Measurements from ENCODE around the gene ERICH6B. TPM values are rescaled to one million over a fixed set of nuclear protein-coding genes. Genes with fewer than 3 reads are reported as not detected.

Gene ERICH6B
- total and polyA plus RNA-seq, 8 donors = not detected

DNA sequence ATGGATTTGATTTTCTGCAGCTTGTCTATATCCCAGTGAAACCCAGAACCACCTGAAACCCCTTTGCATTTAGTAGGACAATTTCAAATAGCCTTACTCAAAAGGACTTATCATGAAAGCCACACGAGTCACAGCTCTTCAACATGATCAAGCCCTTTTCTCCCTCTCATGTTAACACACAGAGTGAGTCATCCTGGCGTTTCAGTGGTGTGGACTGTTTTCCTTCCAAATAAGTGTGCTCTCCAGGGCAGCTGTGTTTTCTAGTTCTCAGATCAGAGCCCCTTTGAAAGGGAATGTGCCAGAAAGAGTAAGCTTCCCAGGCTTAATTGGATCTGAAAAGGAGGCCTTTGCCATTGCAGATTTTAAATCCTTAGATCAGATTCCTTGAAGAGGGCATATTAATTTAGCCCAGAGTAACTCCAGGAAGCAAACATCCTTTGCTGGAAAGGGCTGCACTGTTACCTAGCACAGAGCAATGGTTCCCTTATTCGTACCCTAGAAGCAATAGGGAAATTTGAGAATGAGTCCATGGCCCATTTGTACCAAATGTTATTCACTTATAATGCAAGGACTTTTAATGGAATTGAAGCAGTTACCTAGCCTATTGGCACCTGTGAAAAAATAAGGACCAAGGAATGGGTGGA is 51.3 kb downstream of the ERICH6B start:
- peak in 1 of 2 donors; percentile 65 for DNase-seq
- Histone ChIP-seq H3K4me3 (no peak overlapping the region), H3K4me1 (peaks cover 0 to 3% (median 0%) of the 10 kb centered on the region in 4 donors), H3K9me3 (peaks cover 0 to 5% (median 0%) of the 10 kb centered on the region in 4 donors), H3K36me3 (no peaks in the 10 kb centered on the region), H3K27ac (no peak overlapping the region), H3K27me3 (no peaks in the 10 kb centered on the region)
- intact Hi-C loops (cut with DNase I; ENCODE audit: low total_unique reads) = no loop called here
- TF ChIP-seq POLR2AphosphoS5 (IDR thresholded peaks at IDR 0.05) = no peak
- TF ChIP-seq, protein P1, sequence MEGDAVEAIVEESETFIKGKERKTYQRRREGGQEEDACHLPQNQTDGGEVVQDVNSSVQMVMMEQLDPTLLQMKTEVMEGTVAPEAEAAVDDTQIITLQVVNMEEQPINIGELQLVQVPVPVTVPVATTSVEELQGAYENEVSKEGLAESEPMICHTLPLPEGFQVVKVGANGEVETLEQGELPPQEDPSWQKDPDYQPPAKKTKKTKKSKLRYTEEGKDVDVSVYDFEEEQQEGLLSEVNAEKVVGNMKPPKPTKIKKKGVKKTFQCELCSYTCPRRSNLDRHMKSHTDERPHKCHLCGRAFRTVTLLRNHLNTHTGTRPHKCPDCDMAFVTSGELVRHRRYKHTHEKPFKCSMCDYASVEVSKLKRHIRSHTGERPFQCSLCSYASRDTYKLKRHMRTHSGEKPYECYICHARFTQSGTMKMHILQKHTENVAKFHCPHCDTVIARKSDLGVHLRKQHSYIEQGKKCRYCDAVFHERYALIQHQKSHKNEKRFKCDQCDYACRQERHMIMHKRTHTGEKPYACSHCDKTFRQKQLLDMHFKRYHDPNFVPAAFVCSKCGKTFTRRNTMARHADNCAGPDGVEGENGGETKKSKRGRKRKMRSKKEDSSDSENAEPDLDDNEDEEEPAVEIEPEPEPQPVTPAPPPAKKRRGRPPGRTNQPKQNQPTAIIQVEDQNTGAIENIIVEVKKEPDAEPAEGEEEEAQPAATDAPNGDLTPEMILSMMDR (IDR thresholded peaks at IDR 0.05) = no peak
- TF ChIP-seq POLR2A (IDR thresholded peaks at IDR 0.05) = no peak
- no peak for TF ChIP-seq EP300 (IDR thresholded peaks at IDR 0.05)
- WGBS, 5 donors = 27 to 44% (median 33%) methylated on average over 3 of the region's 3 CpGs

DNA sequence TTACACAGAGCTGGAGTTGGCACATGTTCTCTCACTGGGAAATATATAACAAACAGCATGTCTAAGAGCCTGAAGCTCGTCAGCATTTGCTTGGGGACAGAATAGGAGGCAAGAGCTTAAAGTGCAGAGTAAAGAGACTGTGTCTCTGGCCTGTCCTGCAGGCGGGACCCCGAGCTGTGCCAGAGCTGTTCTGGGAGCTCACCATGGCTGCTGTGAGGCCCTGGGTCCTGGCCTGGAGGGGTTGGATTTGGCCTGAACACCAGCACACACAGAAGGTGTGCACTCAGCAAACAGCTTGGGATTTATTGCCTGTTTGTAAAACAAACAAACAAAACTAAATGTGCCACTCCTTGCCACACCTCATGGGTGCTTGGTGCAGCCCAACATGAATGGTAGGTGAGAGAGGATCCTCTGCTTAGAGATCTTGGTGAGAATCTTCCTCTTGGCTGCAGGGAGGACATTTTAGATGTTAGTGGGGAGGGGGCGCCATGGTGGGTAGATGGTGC is 60.9 kb downstream of the ERICH6B start:
- Histone ChIP-seq H3K27ac (no peak overlapping the region), H3K27me3 (no peaks in the 10 kb centered on the region), H3K9me3 (no peaks in the 10 kb centered on the region), H3K4me1 (no peaks in the 10 kb centered on the region), H3K36me3 (no peaks in the 10 kb centered on the region), H3K4me3 (no peak overlapping the region)
- intact Hi-C loops (cut with DNase I; ENCODE audit: low total_unique reads) = no loop called here
- TF ChIP-seq, protein P1 (IDR thresholded peaks at IDR 0.05) = no peak
- TF ChIP-seq POLR2AphosphoS5 (IDR thresholded peaks at IDR 0.05) = no peak
- TF ChIP-seq EP300 (IDR thresholded peaks at IDR 0.05) = no peak
- no peak for TF ChIP-seq POLR2A (IDR thresholded peaks at IDR 0.05)
- 79 to 94% (median 85%) methylated on average over 4 of the region's 4 CpGs for WGBS, 5 donors
- DNase-seq = no peak

DNA sequence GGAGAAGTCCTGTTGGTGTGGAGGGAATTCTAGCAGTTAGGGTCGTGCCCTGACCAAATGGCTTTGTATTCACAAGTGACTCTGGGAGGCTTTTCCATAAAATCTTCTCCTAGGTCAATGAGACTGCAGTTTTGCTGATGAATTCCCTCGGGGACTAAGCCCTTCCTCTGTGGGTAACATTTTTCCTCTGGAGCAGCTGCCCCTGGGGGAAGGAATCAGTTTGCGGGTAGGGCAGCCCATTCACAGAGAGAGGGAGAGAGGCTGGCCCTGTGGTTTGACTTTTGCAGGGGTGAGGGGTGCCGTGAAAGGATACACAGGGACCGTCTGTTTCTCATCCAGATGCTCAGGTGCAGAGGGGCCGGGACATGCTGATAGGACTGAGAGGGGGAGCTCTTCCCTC is 67.3 kb downstream of the ERICH6B start:
- H3K27ac ChIP-seq = no peak overlapping the region
- no peaks in the 10 kb centered on the region for H3K27me3 ChIP-seq
- 63 to 78% (median 74%) methylated on average over 6 of the region's 6 CpGs for WGBS, 5 donors
- H3K4me3 ChIP-seq = no peak overlapping the region
- no peaks in the 10 kb centered on the region for H3K4me1 ChIP-seq
- H3K36me3 ChIP-seq = no peaks in the 10 kb centered on the region
- H3K9me3 ChIP-seq = no peaks in the 10 kb centered on the region
- intact Hi-C loops (cut with DNase I; ENCODE audit: low total_unique reads) = no loop called here
- TF ChIP-seq EP300 (IDR thresholded peaks at IDR 0.05) = no peak
- TF ChIP-seq, protein P1 (IDR thresholded peaks at IDR 0.05) = no peak
- no peak for TF ChIP-seq POLR2A (IDR thresholded peaks at IDR 0.05)
- TF ChIP-seq POLR2AphosphoS5 (IDR thresholded peaks at IDR 0.05) = no peak
- no peak for DNase-seq

DNA sequence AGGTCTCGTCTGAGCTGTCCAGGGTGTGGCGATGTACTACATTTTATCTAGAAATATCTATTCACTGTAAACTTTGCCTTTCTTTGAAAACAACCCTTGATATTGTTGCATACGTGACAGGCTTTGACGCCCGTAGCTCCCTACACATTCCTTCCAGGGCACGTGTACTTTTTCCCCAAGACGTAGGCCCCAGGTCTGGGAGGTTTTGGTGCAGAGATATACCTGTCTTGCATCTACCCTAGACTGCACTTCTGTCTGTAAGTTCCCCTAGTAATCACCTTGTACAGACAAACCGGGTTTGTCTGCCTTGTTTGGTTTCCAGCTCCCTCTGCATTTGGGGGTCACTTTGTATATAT is 69.2 kb downstream of the ERICH6B start:
- TF ChIP-seq POLR2AphosphoS5 (IDR thresholded peaks at IDR 0.05) (no peak), EP300 (IDR thresholded peaks at IDR 0.05) (no peak), POLR2A (IDR thresholded peaks at IDR 0.05) (no peak)
- TF ChIP-seq, protein P1 (IDR thresholded peaks at IDR 0.05) = no peak
- H3K4me1 ChIP-seq = no peaks in the 10 kb centered on the region
- WGBS, 5 donors = 63 to 76% (median 73%) methylated on average over 8 of the region's 8 CpGs

More for the DNA sequence above, 69.2 kb downstream of the ERICH6B start:
- H3K27me3 ChIP-seq = no peaks in the 10 kb centered on the region
- no peak for DNase-seq
- intact Hi-C loops (cut with DNase I; ENCODE audit: low total_unique reads) = no loop called here
- H3K9me3 ChIP-seq = no peaks in the 10 kb centered on the region
- H3K36me3 ChIP-seq = no peaks in the 10 kb centered on the region
- H3K4me3 ChIP-seq = no peak overlapping the region
- no peak overlapping the region for H3K27ac ChIP-seq

All from stomach (tissue), 9 donors.